NCI-H2029 (cell line): ENCODE data around the gene PSMC3.
A peak's percentile ranks its signal among the peaks of the same experiment; 100 is the strongest.

Source experiments
- DNase-seq: peaks from one replicate; lab custom pipeline; 2025; lab: John Stamatoyannopoulos, UW

The PSMC3 gene

DNA sequence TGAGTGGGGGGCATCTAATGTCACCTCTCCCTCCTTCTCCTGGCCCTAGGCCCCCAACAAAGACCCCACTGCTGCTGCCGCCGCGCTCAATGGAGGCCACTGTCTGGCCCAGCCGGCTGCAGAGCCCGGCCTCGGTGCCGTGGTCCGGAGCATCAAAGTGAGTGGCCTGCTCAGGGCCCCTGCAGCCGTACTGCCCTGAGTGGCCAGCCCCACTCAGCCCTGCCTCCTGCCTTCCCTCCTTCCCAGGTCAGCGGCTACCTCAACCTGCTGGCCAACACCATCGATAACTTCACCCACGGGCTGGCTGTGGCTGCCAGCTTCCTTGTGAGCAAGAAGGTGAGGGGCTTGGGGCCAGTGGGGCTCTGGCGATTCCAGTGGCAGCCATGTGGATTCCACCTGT is 12.9 kb downstream of the PSMC3 start:
- DNase-seq: no peak

DNA sequence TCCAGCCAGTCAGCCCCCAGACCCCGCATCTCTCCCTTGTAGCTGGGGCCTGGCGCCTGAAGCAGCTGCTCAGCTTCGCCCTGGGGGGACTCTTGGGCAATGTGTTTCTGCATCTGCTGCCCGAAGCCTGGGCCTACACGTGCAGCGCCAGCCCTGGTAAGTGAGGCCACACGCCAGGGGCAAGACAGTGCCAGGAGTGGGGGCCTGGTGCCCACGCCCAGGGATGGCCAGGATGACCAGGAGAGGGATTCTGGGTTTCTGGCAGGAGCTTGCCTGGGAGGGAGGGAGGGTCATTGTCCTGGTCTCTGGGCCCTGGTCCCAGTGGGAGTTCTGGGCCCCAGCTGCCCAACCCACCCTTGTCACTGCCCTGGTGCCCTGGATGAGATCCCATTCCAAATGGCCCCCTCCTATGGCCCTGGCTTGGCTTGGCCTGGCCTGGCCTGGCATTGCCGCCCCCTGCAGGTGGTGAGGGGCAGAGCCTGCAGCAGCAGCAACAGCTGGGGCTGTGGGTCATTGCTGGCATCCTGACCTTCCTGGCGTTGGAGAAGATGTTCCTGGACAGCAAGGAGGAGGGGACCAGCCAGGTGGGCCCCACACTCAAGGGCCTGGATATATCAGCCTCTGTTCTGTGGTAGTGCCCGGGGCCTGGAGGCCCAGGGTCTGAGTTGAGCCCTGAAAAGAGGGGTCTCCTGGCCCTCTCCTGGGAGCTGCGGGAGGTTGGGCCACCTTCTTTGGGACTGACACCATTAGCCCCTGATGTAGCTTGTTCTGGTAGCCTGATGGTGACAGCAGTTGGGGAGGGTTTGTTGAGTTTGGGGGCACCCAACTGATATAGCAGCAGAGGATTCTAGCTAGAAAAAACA is 14.1 kb downstream of the PSMC3 start:
- DNase-seq: no peak

GRCh38 chr11:47410370-47411264 is 15.6 kb downstream of the PSMC3 start:
- DNase-seq: no peak

DNA sequence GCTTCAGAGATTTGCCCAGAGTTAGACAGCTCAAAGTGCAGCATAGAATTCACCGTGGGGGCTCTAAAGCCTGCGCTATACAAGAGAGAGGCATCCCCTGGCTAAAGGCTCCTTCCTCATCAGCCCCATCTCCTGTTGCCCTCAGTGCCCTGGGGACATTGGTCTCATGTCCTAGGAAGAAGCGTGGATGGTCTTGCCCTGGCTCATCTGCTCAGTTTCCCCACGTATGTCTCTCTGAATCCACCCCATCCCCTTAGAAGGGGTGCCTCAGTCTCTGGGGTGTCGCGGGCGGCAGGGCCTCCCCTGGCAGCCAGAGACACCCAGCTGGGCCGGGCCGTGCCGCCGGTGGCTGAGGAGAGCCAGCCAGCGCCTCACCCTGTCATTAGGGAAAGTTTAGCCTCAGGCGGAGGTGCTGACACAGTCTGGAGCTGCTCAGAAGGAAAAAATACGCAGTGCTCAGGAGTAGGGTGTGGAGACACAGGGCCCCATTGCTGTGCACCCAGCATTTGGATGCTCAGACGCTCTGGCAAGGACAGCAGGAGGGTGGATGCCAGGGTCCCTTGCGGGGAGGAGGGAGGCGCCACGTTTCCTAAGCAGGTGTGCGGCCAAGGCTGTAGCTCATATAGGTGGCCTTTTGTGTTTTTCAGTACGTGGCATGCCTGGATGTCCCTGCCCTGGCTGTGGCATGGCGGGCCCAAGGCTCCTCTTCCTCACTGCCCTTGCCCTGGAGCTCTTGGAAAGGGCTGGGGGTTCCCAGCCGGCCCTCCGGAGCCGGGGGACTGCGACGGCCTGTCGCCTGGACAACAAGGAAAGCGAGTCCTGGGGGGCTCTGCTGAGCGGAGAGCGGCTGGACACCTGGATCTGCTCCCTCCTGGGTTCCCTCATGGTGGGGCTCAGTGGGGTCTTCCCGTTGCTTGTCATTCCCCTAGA is 16.5 kb downstream of the PSMC3 start:
- DNase-seq: no peak

- no peak for DNase-seq
These were observed 17.4 kb downstream of the PSMC3 start for GRCh38 chr11:47408598-47409439.

DNA sequence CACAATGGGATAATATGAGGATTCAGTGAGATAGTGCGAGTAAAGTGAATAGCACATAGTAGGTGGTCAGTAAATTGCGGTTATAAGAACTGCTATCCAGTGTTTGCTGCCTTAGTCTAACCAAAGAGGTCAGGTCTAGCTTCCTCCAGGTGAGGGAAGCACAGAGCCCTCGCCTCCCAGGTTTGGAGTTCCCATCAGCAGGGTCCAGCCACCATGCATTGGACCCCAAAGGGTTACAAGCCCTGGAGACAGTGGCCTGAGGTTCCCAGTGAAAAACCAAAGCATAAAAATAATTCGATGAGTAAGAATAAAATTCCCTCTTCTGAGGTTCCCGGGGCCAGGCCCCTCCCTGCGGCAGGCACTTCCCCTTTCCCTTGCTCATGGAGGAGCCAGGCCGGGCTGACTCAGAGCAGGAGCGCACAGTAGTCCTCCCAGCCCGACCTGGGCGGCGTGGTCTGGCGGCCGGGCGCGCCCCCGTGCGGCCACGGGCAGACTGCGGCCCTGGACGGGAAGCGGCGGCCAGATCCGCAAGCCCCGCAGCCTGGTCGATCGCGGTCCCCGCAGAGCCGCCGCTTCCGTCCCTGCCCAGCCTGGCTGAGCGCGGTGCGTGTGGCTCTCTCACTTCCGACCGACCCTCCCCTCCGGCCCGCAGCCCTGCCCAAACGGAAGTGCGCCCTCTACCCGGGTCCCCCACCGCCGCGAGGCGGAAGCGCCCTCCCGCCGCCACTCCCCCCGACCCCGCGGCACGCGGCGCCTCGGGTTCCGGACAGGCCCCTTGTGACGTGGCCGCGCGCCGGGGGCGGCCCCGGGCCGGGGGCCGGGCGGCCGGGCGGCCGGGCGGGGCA is 18.3 kb downstream of the PSMC3 start, which contains the start of gene SLC39A13:
SLC39A13 (plus strand) TSS at position 845 of the 845 bp plus-strand sequence. CDS start 1,505 bp downstream, outside the sequence.
- peak; percentile 87 for DNase-seq

DNA sequence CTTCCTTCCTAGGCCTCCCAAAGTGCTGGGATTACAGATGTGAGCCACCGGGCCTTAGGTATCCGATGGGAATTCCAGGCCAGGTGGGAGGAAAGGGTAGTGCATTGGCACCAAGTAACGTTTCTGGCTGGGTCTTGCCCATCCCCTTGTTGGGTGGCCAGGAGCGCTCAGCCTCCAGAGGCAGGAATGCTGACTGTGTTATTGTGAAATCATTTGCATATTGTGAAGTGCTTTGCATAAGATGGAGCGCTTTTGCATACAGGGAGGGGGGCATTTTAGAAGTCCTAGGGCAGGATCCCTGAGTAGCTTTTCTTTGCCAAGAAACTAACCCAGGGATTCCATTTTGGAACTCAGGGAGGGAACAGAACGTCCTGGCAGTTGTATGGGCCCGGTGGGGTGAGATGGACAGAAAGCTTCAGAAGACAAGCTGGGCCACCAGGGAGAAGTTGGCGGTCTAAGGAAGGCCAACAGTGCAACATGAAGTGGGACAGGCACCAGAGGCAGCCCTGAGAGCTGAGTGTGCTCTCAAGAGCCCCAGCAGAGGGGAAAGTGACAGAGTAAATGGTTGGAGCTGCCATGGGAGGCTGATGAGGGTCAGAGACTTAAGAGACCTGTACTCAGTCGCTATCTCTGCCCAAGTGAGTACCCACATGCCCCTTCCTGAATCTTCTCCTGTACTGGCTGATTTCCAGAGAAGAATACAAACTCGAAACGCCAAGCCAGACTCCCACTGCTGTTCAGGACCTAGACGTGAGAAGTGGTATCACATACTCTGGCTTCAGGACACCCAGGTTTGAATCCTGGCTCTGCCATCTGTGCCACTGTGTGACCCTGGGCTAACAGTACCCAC is 19.1 kb downstream of the PSMC3 start:
- DNase-seq: no peak

DNA sequence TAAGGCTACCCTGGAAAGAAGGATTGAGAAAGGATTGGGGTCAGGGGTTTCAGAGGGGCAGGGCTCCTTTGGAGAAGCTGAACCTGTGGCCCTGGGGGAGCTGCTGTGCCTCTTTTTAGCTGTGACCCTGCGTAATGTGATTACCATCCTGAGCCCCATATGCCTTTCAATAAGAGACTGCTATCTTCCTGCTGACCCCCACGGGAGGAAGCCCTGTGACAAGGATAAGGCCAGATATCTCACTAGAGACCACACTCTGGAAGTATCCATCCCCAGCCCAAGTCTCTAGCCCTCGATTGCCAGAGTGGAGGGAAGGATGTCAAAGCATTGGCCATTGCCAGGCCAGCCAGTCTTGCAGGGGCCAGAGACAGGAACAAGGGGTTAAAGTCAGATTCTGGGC is 22.7 kb downstream of the PSMC3 start:
- no peak for DNase-seq

DNA sequence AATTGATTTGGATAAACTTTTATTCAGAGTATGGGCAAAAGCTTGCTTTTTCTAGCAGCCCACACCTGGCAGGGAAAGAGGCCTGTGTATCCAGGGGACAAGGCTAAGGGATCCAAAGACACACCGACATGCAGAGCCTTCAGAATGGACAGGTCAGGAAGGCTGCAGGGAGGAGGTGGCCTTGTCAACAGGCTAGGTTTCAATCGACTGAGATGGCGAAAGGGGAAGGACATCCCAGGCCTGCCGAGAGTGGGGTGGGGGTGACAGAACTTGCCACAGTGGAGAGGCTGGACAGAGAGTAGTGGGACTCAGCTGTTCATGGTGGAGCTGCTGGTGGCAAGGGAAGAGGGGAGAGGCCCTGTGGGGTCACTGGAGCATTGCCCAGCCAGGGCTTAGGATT is 23.1 kb downstream of the PSMC3 start:
- no peak for DNase-seq

- no peak for DNase-seq
These were observed 25.4 kb downstream of the PSMC3 start for GRCh38 chr11:47400768-47401279.

GRCh38 chr11:47399860-47400767 is 26.1 kb downstream of the PSMC3 start:
- no peak for DNase-seq

GRCh38 chr11:47398551-47398950 is 27.7 kb downstream of the PSMC3 start:
- DNase-seq: no peak

DNA sequence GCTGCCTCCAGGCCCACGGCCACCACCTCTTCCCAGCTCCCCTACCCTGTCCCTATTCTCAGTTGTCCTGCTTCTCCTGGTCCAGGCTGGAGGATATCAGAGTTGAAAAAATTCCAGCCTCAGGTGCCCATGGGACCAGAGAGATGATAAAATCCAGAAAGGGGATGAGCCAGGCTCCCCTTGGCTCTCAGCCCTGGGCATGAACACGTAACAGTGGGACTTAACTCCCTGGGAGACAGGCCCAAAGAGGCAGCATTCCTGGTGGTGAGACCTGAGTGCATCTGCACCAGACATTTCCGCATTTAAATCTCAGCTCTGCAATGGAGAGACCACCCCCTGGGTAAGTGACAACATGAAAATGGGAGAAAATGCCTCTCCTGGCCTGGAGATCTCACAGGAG is 28.2 kb downstream of the PSMC3 start:
- no peak for DNase-seq

GRCh38 chr11:47396049-47396320 is 30.3 kb downstream of the PSMC3 start:
- DNase-seq: no peak

DNA sequence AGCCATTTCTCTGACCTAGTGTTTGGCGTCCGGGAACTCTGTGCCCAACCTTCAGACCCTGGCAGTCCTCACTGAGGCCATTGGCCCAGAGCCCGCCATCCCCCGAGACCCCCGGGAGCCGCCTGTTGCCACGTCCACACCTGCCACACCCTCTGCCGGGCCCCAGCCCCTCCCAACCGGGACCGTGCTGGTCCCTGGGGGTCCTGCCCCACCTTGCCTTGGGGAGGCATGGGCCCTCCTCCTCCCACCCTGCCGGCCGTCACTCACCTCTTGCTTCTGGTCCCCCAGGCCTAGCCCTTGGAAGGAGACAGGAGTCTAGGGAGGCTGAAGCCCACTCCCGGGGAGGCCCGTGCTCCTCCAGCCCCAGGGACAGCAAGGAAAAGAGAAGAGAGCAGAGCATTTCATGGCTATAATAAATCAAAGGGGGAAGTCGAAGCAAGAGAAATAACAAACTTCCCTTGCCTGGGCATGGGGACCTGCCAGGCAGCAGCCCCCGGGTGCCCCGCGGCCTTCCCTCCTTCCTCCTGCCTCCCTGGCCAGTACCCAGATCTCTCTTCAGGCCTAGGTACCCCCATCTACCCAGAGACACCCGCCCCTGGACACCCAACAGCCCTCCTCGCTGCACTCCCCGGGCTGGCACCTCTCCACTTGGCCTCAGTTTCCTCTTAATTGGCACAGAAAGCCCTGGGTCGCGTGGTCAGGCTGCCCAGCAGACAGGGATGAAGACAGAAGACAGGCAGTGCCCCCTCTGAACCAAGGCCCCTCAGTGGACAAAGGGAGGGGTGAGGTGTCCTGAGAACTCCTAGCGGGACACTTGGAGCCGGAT is 30.8 kb downstream of the PSMC3 start:
- DNase-seq: no peak

DNA sequence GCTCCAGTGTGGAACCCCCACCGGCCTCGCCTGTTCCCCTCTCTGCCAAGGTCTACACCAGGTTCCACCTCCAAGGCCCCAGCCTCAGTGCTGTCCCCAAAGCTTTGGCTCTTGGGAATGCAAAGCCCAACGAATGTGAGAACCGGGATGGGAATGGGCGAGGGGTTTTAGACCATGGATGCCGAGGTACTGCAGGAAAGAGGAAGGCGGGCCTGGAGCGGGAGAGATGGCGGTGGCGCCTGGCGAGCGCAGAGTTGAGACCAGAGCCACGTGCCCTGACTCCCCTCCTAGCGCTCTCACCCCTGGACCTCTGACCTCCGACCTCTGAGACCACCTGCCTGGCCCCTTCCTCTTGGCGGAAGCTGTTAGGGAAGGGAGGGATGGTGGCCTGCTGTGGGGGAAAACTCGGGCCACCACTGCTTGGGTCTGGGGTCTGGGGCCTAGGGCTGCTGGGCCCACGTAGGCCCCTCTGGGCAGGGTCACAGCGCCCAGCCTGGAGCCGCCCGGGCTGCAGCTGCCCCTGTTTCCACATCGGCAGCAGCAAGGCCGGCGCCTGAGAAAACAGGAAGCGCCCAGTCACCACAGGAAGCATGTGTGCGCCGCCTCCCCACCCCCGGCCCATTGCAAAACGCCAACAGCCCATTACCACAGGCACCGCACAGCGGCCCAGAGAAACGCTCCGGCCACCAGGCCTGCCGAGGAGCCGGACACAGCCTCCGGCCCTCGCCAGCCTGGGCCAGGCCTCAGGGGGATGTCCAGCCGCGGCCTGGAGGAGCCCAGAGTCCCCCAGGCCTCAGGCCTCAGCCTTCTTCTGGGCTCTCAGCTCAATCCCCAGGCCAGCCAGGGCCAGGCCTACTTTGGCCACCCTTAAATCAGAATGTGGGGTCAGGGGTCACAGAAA is 31.7 kb downstream of the PSMC3 start:
- no peak for DNase-seq
